ENCODE data around the gene MAP3K1.

GRCh38 chr5:56772767-56773166 lies 42.6 kb upstream of the MAP3K1 start:
- no peak for TF ChIP-seq CTCF (IDR thresholded peaks at IDR 0.05; ENCODE audit: low read depth, low read length)
- TF ChIP-seq EZH2phosphoT487 (IDR thresholded peaks at IDR 0.05; ENCODE audit: low read depth), result no peak

All from OCI-LY3 (cell line).